ENCODE measurements around the gene SH3PXD2A.

Gene SH3PXD2A

GRCh38 chr10:103717341-103718246, 137.8 kb downstream of the SH3PXD2A start:
- no peak for DNase-seq

- DNase-seq, result no peak
Measured at GRCh38 chr10:103716206-103717160, 138.9 kb downstream of the SH3PXD2A start.

- no peak for DNase-seq
Measured at GRCh38 chr10:103715430-103715829, 139.9 kb downstream of the SH3PXD2A start.

DNA sequence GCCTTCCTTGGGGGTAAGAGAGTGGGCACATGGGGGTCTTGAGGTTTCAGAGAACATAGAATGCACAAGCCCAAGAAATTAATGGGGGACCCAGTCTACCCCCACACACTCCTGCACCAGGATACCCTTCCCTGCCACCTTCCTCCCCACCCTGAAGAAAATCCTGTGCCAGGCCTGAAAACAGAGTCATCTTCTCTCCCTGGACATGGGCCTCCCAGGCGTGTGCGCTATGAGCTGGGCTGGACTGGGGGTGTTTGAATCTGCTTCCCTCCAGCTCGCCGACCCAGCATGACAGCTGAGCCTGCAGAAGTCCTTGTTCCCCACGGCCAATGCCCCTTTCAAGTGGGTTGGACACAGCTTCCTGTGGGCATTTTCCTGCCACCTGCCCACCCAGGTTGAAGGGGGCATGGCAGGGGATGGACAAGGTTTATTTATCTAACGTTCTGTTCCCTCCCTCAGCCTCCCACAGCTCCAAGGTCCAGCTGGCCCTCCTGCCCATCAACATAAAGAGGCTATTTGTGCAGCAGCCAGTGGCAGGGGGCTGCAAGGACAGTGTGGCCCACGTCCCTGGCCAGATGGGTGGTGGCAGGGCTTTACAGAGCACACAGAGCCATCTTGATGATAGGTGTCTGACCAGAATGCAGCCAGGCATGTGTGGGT, 141.0 kb downstream of the SH3PXD2A start:
- no peak for DNase-seq

GRCh38 chr10:103713676-103714075, 141.7 kb downstream of the SH3PXD2A start:
- DNase-seq, result no peak

DNA sequence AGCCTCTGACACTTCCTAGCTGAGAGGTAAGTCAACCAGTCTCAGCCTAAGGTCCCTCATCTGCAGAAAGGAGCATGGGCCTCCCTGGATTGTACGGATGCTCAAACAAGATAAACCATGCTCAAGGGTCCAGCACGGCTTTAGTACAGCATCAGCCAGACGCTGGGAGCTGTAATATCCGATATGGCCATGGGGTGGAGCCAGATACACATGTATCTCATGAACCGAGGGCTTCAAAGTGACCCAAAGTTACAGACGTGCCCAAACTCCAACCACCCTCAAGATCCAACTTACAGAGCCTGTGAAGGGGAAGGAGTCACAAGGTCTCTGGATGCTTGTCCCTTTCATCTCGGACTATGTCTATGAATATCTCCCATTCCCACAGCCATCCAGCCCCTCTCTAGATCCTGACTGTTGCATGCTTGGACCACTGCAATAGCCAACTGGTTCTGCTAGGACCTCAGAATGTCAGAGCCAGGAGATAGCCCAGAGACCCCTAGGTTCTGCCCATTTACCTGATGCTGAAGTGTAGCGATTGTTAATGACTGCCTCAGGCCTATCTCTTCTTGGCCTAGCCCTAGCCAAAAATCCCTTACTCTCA, 142.4 kb downstream of the SH3PXD2A start:
- peak; percentile 69 for DNase-seq

GRCh38 chr10:103712146-103712545, 143.2 kb downstream of the SH3PXD2A start:
- no peak for DNase-seq

DNA sequence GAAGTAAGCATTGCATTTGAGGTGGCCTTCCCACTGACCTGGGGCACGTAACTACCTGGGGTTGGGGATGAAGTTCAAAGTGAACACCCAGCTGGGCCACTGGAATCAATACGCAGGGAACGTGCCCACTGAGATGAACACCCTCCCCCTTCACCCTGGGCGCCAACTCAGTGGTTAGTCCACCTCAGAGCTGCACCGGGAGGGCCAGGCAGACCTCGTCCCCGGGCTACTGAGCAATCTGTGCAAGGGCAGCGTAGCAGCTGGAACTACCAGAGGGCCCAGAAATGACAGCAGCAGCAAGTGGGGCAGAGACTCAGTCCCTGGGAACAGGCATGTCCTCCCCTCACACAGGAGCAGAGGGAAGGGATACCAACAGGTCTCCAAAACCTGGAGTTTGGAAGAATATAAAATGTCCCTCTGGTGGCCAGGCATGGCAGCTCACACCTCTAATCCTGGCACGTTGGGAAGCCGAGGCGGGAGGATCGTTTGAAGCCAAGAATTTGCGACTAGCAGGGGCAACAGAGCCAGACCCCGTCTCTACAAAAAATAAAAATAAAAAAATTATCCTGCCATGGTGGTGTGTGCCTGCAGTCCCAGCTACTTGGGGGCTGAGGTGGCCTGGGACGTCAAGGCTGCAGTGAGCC, 143.9 kb downstream of the SH3PXD2A start:
- DNase-seq, result no peak

DNA sequence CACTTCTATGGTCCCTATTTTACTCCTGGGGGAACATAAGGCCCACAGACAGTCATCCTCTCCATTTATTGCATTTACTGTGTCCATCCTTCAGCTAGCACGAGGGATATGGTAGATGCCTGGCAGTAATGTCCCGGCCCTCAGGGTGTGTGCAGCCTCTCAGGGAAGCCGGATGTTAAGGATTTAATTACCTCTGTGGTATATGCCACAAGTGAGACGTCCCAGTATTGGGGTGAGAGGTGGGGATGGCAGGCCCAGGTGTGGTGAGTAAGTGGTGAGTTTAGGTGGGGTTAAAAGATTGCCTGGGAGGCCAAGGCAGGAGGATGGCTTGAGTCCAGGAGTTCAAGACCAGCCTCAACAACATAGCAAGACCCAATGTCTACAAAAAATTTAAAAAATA, 144.9 kb downstream of the SH3PXD2A start:
- no peak for DNase-seq

DNA sequence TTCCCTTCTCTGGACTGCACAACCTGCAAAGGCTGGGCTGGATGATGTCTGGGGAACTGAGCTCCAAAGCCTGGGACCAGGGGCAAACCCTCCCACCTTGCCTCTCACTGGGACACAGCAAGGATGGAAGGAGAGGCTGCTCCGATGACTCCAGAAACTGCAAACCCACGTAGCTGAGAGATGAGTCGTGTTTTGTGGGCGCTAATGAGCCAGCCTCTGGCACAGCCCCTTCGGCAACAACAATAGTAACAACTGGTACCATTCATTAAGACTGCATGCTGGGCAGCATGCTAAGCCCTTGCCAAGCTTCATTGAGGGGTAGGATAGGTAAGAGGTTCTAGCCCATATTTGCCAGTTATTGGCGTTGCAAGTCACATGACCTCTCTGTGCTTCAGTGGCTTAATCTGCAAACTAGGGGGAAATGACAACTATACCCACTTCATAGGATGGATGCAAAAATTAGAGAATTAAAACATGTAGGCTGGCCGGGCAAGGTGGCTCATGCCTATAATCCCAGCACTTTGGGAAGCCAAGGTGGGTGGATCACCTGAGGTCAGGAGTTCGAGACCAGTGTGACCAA, 145.9 kb downstream of the SH3PXD2A start:
- no peak for DNase-seq

DNA sequence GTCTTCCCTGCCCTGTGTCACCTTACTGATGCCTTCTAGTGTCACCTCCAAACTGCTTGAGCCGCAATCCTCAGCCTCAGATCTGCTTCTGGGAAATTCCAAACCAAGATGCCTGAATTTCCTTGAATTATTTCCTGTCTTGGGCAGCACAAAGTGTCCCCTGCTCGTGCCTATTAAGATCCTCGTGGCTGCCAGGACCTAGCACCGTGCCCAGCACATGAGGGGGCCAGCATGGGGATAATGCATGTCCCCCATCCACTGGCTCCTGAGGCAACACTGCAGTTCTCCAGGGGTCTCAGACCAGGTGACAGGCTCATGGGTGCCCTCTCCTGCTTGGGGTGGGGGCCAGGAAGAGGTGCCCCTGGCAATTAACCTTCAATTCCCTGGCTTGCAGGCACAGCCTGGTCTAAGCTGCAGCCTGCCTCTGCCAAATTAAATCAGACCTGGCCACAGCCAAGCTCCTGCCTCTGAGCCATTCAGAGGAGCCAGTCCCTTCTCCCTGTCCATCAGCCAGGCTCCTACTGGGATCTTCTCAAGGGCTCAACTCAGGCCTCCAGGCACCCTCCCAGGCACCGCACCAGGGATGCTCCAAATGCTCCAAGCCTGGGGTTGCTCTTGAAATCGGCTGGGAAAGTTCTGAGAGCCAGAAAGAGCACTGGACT, 146.6 kb downstream of the SH3PXD2A start:
- no peak for DNase-seq

- no peak for DNase-seq
Measured at GRCh38 chr10:103707956-103708626, 147.3 kb downstream of the SH3PXD2A start.

DNA sequence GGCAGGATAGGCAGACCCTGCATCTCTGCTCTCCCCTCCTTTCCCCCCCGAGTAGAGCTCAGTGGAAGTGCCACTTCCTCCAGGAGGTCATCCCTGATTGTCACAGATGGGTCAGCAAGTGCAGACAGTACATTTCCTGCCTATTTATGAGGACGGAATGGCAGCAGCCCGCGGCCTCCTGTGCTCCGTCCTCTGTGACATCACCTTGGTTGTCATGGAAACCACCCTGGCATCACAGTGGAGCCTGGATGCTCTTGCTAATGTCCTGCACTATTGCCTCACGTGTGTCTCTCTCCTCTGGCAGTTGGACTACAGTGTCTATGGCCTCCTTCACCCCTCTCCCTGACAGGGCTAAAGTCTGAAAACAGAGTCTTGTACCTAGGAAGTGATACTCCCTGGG, 148.6 kb downstream of the SH3PXD2A start:
- no peak for DNase-seq

DNA sequence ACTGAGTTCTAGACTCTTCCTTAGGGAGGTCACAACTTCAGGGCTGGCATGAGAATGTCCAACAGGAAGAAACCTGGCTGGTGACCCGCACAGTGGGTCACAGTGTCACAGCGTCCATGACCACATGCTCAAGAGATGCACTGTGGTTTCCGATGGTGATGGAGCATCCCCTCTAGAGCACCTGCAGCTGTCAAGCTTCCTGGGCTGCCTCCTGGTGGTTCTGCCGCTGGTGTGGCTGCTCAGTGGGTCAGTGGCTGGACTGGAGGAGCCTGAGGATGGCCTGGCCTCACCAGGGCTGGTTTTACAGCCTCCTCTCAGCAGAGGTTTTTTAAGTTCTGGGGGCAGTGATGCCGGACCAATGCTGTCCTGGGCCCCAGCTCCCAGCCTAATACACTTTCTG, 149.3 kb downstream of the SH3PXD2A start:
- DNase-seq, result no peak

- DNase-seq, result no peak
Measured at GRCh38 chr10:103703941-103704919, 151.1 kb downstream of the SH3PXD2A start.

DNA sequence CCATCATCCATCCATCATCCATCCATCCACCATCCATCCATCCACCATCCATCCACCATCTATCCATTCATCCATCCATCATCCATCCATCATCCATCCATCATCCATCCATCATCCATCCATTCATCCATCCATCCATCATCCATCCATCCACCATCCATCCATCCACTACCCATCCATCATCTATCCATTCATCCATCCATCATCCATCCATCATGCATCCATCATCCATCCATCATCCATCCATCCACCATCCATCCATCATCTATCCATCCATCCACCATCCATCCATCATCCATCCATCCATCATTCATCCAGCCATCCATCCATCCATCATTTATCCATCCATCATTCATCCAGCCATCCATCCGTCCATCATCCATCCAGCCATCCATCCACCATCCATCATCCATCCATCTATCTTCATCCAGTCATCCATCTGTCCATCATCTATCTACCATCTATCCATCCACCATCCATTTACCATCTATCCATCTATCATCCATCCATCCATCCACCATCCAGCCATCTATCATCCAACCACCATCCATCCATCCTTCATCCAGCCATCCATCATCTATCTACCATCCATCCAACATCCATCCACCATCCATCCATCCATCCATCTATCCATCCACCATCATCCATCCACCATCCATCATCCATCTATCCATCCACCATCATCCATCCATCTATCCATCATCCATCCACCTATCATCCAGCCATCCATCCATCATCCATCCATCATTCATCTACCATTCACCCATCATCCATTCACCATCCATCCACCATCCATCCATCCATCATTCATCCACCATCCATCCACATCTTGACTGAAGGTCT, 153.8 kb downstream of the SH3PXD2A start:
- DNase-seq, result no peak

DNA sequence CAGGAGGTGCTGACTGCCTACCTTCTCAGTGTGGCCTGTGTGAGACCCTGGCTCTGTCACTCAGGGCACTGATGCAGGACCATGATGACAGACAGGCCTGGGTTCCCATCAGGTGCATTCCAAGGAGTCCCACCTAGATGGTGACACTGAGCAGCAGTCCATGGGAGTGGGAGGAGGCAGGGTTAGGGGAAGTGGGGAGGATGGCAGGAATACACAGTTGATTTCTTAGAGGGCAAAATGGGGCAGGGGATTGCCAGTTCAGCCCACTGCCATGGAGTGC, 155.0 kb downstream of the SH3PXD2A start:
- no peak for DNase-seq

GRCh38 chr10:103699611-103700435, 155.6 kb downstream of the SH3PXD2A start:
- no peak for DNase-seq
